HCT116 (cell line): ENCODE data around the gene ZRANB1. TPM values are rescaled to one million over a fixed set of nuclear protein-coding genes. Genes with fewer than 3 reads are reported as not detected.

Experiments
- ATAC-seq: fragments of 200-7000 bp; cut with Tn5 transposase; 2 replicates; pipeline ENCODE4 v1.9.1; 2020; ENCODE audit warnings: mild to moderate bottlenecking, moderate library complexity
- BruUV-seq: library from RNA; stranded (reverse); fragments of 400-500 nt; replicated peaks from 2 replicates; lab custom pipeline; 2021; lab: Mats Ljungman, UMichigan
- CTCF ChIA-PET: fragments of 300-600 bp; sonication (Branson Sonifier 250); formaldehyde crosslinking; loops from one replicate; lab custom pipeline; 2021; ENCODE audit warnings: antibody characterized with exemption; lab: Charles Lee
- POLR2A ChIA-PET: fragments of 300-600, 350-600 bp; sonication (Branson Sonifier 250); formaldehyde crosslinking; loops from one replicate; lab custom pipeline; 2021; ENCODE audit warnings: antibody characterized with exemption; lab: Charles Lee
- RAD21 ChIA-PET, 2 experiments: fragments of 300-600 bp; sonication (Branson Sonifier 250); formaldehyde crosslinking; loops; one replicate each; lab custom pipeline; 2023; ENCODE audit warnings: low total read pairs in 2 of 2; ENCODE audit not compliant: uncharacterized antibody in 2 of 2, unreplicated experiment in 2 of 2, low non-redundant PET in 1 of 2; lab: Charles Lee
- DNase-seq: peaks from one replicate; pipeline ENCODE4 v3.0.0-alpha.2; 2010; ENCODE audit warnings: low read depth, low spot score
- H2AFZ ChIP-seq: fragments of 200-600 bp; shearing (Covaris generic), sonication (generic); 2 replicates; pipeline ENCODE4 v1.6.1; 2017; ENCODE audit warnings: low read depth, mixed run types, mixed read lengths, antibody characterized with exemption, low read length; ENCODE audit not compliant: poor library complexity, severe bottlenecking
- H3K27ac ChIP-seq: 2 replicates; pipeline ENCODE4 v1.5.1; 2012; ENCODE audit warnings: low read depth, low read length
- H3K27me3 ChIP-seq: fragments of 200-600 bp; sonication (generic); 2 replicates; pipeline ENCODE4 v1.6.1; 2016; ENCODE audit warnings: mixed run types, low read length, mixed read lengths; ENCODE audit not compliant: insufficient read depth
- H3K36me3 ChIP-seq, 2 experiments: fragments of 200-500 bp in 1 of 2; fragments of 200-600 bp in 1 of 2; sonication (Bioruptor generic) in 1 of 2; sonication (generic) in 1 of 2; 2 replicates each; pipeline versions ENCODE4 v1.5.1 to v1.6.1; 2014 to 2016; ENCODE audit warnings: low read length in 2 of 2, inconsistent platforms in 1 of 2, mixed read lengths in 1 of 2, mixed run types in 1 of 2; ENCODE audit not compliant: insufficient read depth in 2 of 2, control insufficient read depth in 1 of 2
- H3K4me1 ChIP-seq, 2 experiments: fragments of 200-600 bp in 1 of 2; sonication (generic) in 1 of 2; 2 replicates each; pipeline versions ENCODE4 v1.5.1 to v1.6.1; 2012 to 2017; ENCODE audit warnings: low read length in 2 of 2, inconsistent platforms in 1 of 2, mild to moderate bottlenecking in 1 of 2, mixed read lengths in 1 of 2, mixed run types in 1 of 2, moderate library complexity in 1 of 2; ENCODE audit not compliant: insufficient read depth in 2 of 2, control insufficient read depth in 1 of 2
- H3K4me2 ChIP-seq: fragments of 200-600 bp; sonication (generic); 2 replicates; pipeline ENCODE4 v1.6.1; 2017; ENCODE audit warnings: mixed run types, low read length, mixed read lengths
- H3K4me3 ChIP-seq, 2 experiments: fragments of 200-600 bp in 1 of 2; sonication (generic) in 1 of 2; replicated peaks in 1 of 2; 2 replicates each; pipeline ENCODE4 v1.5.1; 2011 to 2016; ENCODE audit warnings: low read length in 2 of 2, control low read depth in 1 of 2, low read depth in 1 of 2, mild to moderate bottlenecking in 1 of 2, mixed read lengths in 1 of 2, mixed run types in 1 of 2
- H3K79me2 ChIP-seq: fragments of 200-600 bp; sonication (generic); 2 replicates; pipeline ENCODE4 v1.6.1; 2017; ENCODE audit warnings: mild to moderate bottlenecking, mixed run types, low read length, moderate library complexity, mixed read lengths; ENCODE audit not compliant: insufficient read depth
- H3K9ac ChIP-seq: fragments of 200-600 bp; sonication (generic); 2 replicates; pipeline ENCODE4 v1.6.1; 2016; ENCODE audit warnings: low read length, mixed read lengths
- H3K9me2 ChIP-seq: fragments of 200-600 bp; sonication (generic), shearing (Covaris generic); 2 replicates; pipeline ENCODE4 v1.6.1; 2017; ENCODE audit warnings: mixed run types, mild to moderate bottlenecking, moderate library complexity; ENCODE audit not compliant: insufficient read depth
- H3K9me3 ChIP-seq, 2 experiments: fragments of 200-500 bp in 1 of 2; fragments of 200-600 bp in 1 of 2; sonication (Bioruptor generic) in 1 of 2; sonication (generic) in 1 of 2; 2 replicates each; pipeline ENCODE4 v1.6.1; 2014 to 2017; ENCODE audit warnings: low read length in 2 of 2, mixed read lengths in 2 of 2, inconsistent platforms in 1 of 2, low read depth in 1 of 2, mild to moderate bottlenecking in 1 of 2, mixed run types in 1 of 2, moderate library complexity in 1 of 2; ENCODE audit not compliant: control insufficient read depth in 1 of 2, insufficient read depth in 1 of 2
- H4K20me1 ChIP-seq: fragments of 200-600 bp; sonication (generic), shearing (Covaris generic); 2 replicates; pipeline ENCODE4 v1.6.1; 2017; ENCODE audit warnings: mixed run types, mild to moderate bottlenecking, moderate library complexity; ENCODE audit not compliant: insufficient read depth
- ATF3 ChIP-seq: IDR thresholded peaks from 2 replicates; pipeline ENCODE4 v1.6.1; 2012
- CBX3 ChIP-seq: IDR thresholded peaks from 2 replicates; pipeline ENCODE4 v1.6.1; 2012; ENCODE audit warnings: low read depth
- CEBPB ChIP-seq: IDR thresholded peaks from 2 replicates; pipeline ENCODE4 v1.6.1; 2012; ENCODE audit warnings: low read depth
- EGR1 ChIP-seq: IDR thresholded peaks from 2 replicates; pipeline ENCODE4 v1.6.1; 2012; ENCODE audit warnings: low read depth
- ELF1 ChIP-seq: IDR thresholded peaks from 2 replicates; pipeline ENCODE4 v1.6.1; 2012; ENCODE audit warnings: low read depth, borderline replicate concordance
- EZH2 ChIP-seq: fragments of 200-600 bp; sonication (generic); IDR thresholded peaks from 2 replicates; pipeline ENCODE4 v1.6.1; 2017; ENCODE audit warnings: antibody characterized with exemption, mixed run types
- EZH2phosphoT487 ChIP-seq: fragments of 200-600 bp; IDR thresholded peaks from 2 replicates; pipeline ENCODE4 v1.6.1; 2018; ENCODE audit warnings: antibody characterized with exemption, borderline replicate concordance
- FOSL1 ChIP-seq: IDR thresholded peaks from 2 replicates; pipeline ENCODE4 v1.6.1; 2012; ENCODE audit warnings: low read depth
- POLR2A ChIP-seq: IDR thresholded peaks from 2 replicates; pipeline ENCODE4 v1.7.0; 2011; ENCODE audit warnings: borderline replicate concordance; ENCODE audit not compliant: insufficient read depth, insufficient read length; ENCODE audit errors: extremely low read depth
- POLR2AphosphoS5 ChIP-seq: IDR thresholded peaks from 2 replicates; pipeline ENCODE4 v1.6.1; 2011; ENCODE audit warnings: mild to moderate bottlenecking, low read depth, low read length, moderate library complexity
- RAD21 ChIP-seq: IDR thresholded peaks from 2 replicates; pipeline ENCODE4 v1.6.1; 2012; ENCODE audit warnings: low read depth, mild to moderate bottlenecking
- REST ChIP-seq: IDR thresholded peaks from 2 replicates; pipeline ENCODE4 v1.6.1; 2012; ENCODE audit warnings: low read depth
- SIN3A ChIP-seq: IDR thresholded peaks from 2 replicates; pipeline ENCODE4 v1.6.1; 2012; ENCODE audit warnings: low read depth
- SP1 ChIP-seq: IDR thresholded peaks from 2 replicates; pipeline ENCODE4 v1.6.1; 2012; ENCODE audit warnings: low read depth
- SRF ChIP-seq: IDR thresholded peaks from 2 replicates; pipeline ENCODE4 v1.6.1; 2012; ENCODE audit warnings: low read depth
- TCF7L2 ChIP-seq: IDR thresholded peaks from 2 replicates; pipeline ENCODE4 v1.7.0; 2011; ENCODE audit warnings: borderline replicate concordance, inconsistent platforms; ENCODE audit not compliant: insufficient read depth, insufficient read length; ENCODE audit errors: extremely low read depth
- YY1 ChIP-seq: IDR thresholded peaks from 2 replicates; pipeline ENCODE4 v1.6.1; 2011; ENCODE audit warnings: low read length, low read depth, moderate library complexity, mild to moderate bottlenecking; ENCODE audit not compliant: insufficient replicate concordance; ENCODE audit errors: extremely low read depth
- ZBTB33 ChIP-seq: IDR thresholded peaks from 2 replicates; pipeline ENCODE4 v1.6.1; 2011; ENCODE audit warnings: mild to moderate bottlenecking, low read length, moderate library complexity; ENCODE audit not compliant: insufficient replicate concordance; ENCODE audit errors: extremely low read depth
- ZFX ChIP-seq: fragments of 450-650 bp; IDR thresholded peaks from 2 replicates; pipeline ENCODE4 v1.6.1; 2017
- ZNF274 ChIP-seq: fragments of 200-500 bp; sonication (Bioruptor generic); IDR thresholded peaks from 2 replicates; pipeline ENCODE4 v1.6.1; 2014; ENCODE audit warnings: mild to moderate bottlenecking, low read depth, low read length, inconsistent platforms
- intact Hi-C: fragments of 100-400 bp; cut with micrococcal nuclease; formaldehyde crosslinking; loops from 2 replicates; pipeline ENCODE4 v1.10.0; 2022
- total RNA-seq: library from RNA; stranded (reverse); gene quantifications from one replicate; pipeline ENCODE4 v1.2.1, GENCODE V29; 2021; ENCODE audit not compliant: unreplicated experiment

The ZRANB1 gene
- total RNA-seq, 1 experiment from 2014 or later, result 23.9 TPM

GRCh38 chr10:124906551-124907001, 35.3 kb upstream of the ZRANB1 start:
- RAD21 ChIA-PET, result no interaction called here
- POLR2A ChIA-PET, result interaction anchor here (1.5 kb wide), 1 partner anchor 9 kb away, joined by 5 read pairs; no protein-coding TSS in a partner anchor

More at GRCh38 chr10:124906551-124907001, 35.3 kb upstream of the ZRANB1 start:
- Histone ChIP-seq H2AFZ (no peak overlapping the region), H3K9me3 (no peaks in the 10 kb centered on the region), H3K4me3 (no peak overlapping the region), H3K27me3 (peaks cover under 1% of the 10 kb centered on the region; the same call in 1 of the 2 replicates), H3K4me1 (0 out of 4 replicates have a peak, but pooled peaks cover 0 to 3% of the 10 kb centered on the region in 2 experiments), H4K20me1 (no peaks in the 10 kb centered on the region), H3K79me2 (no peaks in the 10 kb centered on the region), H3K9ac (no peak overlapping the region), H3K4me2 (no peak overlapping the region), H3K9me2 (no peaks in the 10 kb centered on the region), H3K27ac (no peak overlapping the region), H3K36me3 (no peaks in the 10 kb centered on the region)
- TF ChIP-seq SP1 (no peak), EGR1 (no peak), CEBPB (no peak), REST (no peak), POLR2AphosphoS5 (no peak), RAD21 (no peak), TCF7L2 (no peak), ZBTB33 (no peak), FOSL1 (no peak), EZH2phosphoT487 (no peak), SRF (no peak), ELF1 (no peak), YY1 (no peak), ZNF274 (no peak), ZFX (no peak), SIN3A (no peak), POLR2A (no peak), CBX3 (no peak), ATF3 (no peak), EZH2 (no peak)
- DNase-seq (no peak), ATAC-seq (no peak)
- intact Hi-C loops, result no loop called here
- no TSS peak for BruUV-seq
- CTCF ChIA-PET, result no interaction called here
